H1 (cell line): ENCODE measurements around the gene CFAP97D1.

ENCODE experiments used
- CHD1 ChIP-seq: IDR thresholded peaks from 2 replicates; pipeline ENCODE4 v1.6.1; 2012; ENCODE audit warnings: low read depth, low read length, improper control_type of control experiment
- CREB1 ChIP-seq: IDR thresholded peaks from 2 replicates; pipeline ENCODE4 v1.6.1; 2012; ENCODE audit warnings: inconsistent platforms
- CTCF ChIP-seq, 3 experiments: IDR thresholded peaks; 1 replicate in 2 of 3; 2 replicates in 1 of 3; pipeline versions ENCODE4 v1.5.1 to v1.6.1; 2011; ENCODE audit warnings: low read length in 3 of 3, mild to moderate bottlenecking in 3 of 3, inconsistent platforms in 2 of 3, low read depth in 1 of 3, moderate library complexity in 1 of 3; ENCODE audit not compliant: insufficient read depth in 1 of 3; ENCODE audit errors: control extremely low read depth in 1 of 3
- EP300 ChIP-seq, 2 experiments: IDR thresholded peaks; 1 replicate in 1 of 2; 2 replicates in 1 of 2; pipeline ENCODE4 v1.6.1; 2011 to 2012; ENCODE audit warnings: low read depth in 2 of 2, low read length in 2 of 2, mild to moderate bottlenecking in 2 of 2, borderline replicate concordance in 1 of 2, inconsistent platforms in 1 of 2, moderate library complexity in 1 of 2
- GTF2F1 ChIP-seq: IDR thresholded peaks from 2 replicates; pipeline ENCODE4 v1.6.1; 2012; ENCODE audit warnings: low read depth, low read length, improper control_type of control experiment, borderline replicate concordance
- JUND ChIP-seq: IDR thresholded peaks from 2 replicates; pipeline ENCODE4 v1.6.1; 2011; ENCODE audit warnings: mild to moderate bottlenecking, improper control_type of control experiment, low read length
- RAD21 ChIP-seq, 2 experiments: IDR thresholded peaks in 1 of 2; conservative IDR thresholded peaks in 1 of 2; 2 replicates each; pipeline ENCODE4 v1.6.1; 2011; ENCODE audit warnings: low read depth in 2 of 2, low read length in 2 of 2, improper control_type of control experiment in 1 of 2, inconsistent platforms in 1 of 2, mild to moderate bottlenecking in 1 of 2, moderate library complexity in 1 of 2
- RXRA ChIP-seq: IDR thresholded peaks from 2 replicates; pipeline ENCODE4 v1.6.1; 2011; ENCODE audit warnings: low read depth, mild to moderate bottlenecking, low read length, moderate library complexity; ENCODE audit not compliant: insufficient read depth
- TAF1 ChIP-seq: IDR thresholded peaks from 2 replicates; pipeline ENCODE4 v1.6.1; 2011; ENCODE audit warnings: mild to moderate bottlenecking, low read depth, low read length
- TBP ChIP-seq: IDR thresholded peaks from 2 replicates; pipeline ENCODE4 v1.6.1; 2011; ENCODE audit warnings: low read depth, low read length, improper control_type of control experiment

- no peak for TF ChIP-seq CTCF (IDR thresholded peaks at IDR 0.05; ENCODE audit: control extremely low read depth in 1 of 3, insufficient read depth in 1 of 3, low read depth in 1 of 3, low read length in 3 of 3)
- TF ChIP-seq RXRA: no peak
- TF ChIP-seq CHD1: no peak
- no peak for TF ChIP-seq JUND
- no peak for TF ChIP-seq RAD21 (IDR thresholded peaks at IDR 0.05 in 1 of 2, conservative IDR thresholded peaks at IDR 0.05 in 1 of 2; ENCODE audit: low read depth in 2 of 2, low read length in 2 of 2)
- no peak for TF ChIP-seq TAF1
- TF ChIP-seq GTF2F1: no peak
- no peak for TF ChIP-seq EP300 (IDR thresholded peaks at IDR 0.05; ENCODE audit: borderline replicate concordance in 1 of 2, low read depth in 2 of 2, low read length in 2 of 2)
- no peak for TF ChIP-seq TBP
- TF ChIP-seq CREB1: no peak
These were observed 34.5 kb downstream of the CFAP97D1 start for GRCh38 chr17:43814714-43815113.
